Cardiac muscle cell (in vitro differentiated cells and primary cell): Measurements from ENCODE around the gene RSAD2. TPM values are rescaled to one million over a fixed set of nuclear protein-coding genes. Genes with fewer than 3 reads are reported as not detected.

Experiments
- DNase-seq, 2 donors: peaks; one replicate each; pipeline versions ENCODE4 v3.0.0 to v3.0.0-alpha.2; 2010 to 2017; ENCODE audit warnings: low read depth in 1 of 2, low spot score in 1 of 2
- H3K27ac ChIP-seq: fragments of 200-600 bp; sonication (generic); 2 replicates; pipeline ENCODE4 v1.5.1; 2016
- H3K27me3 ChIP-seq: fragments of 200-600 bp; sonication (generic); 2 replicates; pipeline ENCODE4 v1.6.0; 2016; ENCODE audit warnings: control low read depth
- H3K36me3 ChIP-seq: fragments of 200-600 bp; sonication (generic); 2 replicates; pipeline ENCODE4 v1.5.1; 2016; ENCODE audit warnings: control low read depth
- H3K4me1 ChIP-seq: fragments of 200-600 bp; sonication (generic); 2 replicates; pipeline ENCODE4 v1.8.1; 2017; ENCODE audit warnings: low read depth, mild to moderate bottlenecking, mixed run types
- H3K4me3 ChIP-seq: fragments of 200-600 bp; sonication (generic); 2 replicates; pipeline ENCODE4 v1.5.1; 2016; ENCODE audit warnings: mild to moderate bottlenecking
- H3K9me3 ChIP-seq: fragments of 200-600 bp; sonication (generic); 2 replicates; pipeline ENCODE4 v1.5.1; 2017; ENCODE audit warnings: low read depth, mild to moderate bottlenecking, control low read depth
- CTCF ChIP-seq: IDR thresholded peaks from 2 replicates; pipeline ENCODE4 v1.5.1; 2012; ENCODE audit warnings: low read depth, mild to moderate bottlenecking, low read length
- polyA plus RNA-seq: library from polyadenylated mRNA; unstranded; fragments of >200 nt; fragmentation: Nextera tagmentation; extraction: Ambion mirVana; gene quantifications from 2 replicates; pipeline ENCODE4 v1.2.1, GENCODE V29; 2016
- total RNA-seq: library from RNA; depleted of rRNA; stranded (reverse); fragments of >200 nt; gene quantifications from 2 replicates; pipeline ENCODE4 v1.2.3, GENCODE V29; 2016

RSAD2 gene
- total and polyA plus RNA-seq, 2 experiments from 2014 or later: 0.12 to 0.65 TPM

- H3K9me3 ChIP-seq: no peaks in the 10 kb centered on the region
- no peak overlapping the region for H3K27ac ChIP-seq
- H3K4me3 ChIP-seq: no peak overlapping the region
- H3K4me1 ChIP-seq: no peaks in the 10 kb centered on the region
- H3K27me3 ChIP-seq: no peaks in the 10 kb centered on the region
- no peak for DNase-seq
- TF ChIP-seq CTCF: no peak
- no peaks in the 10 kb centered on the region for H3K36me3 ChIP-seq
These were observed 31.7 kb upstream of the RSAD2 start for GRCh38 chr2:6845903-6846302.

GRCh38 chr2:6846540-6846939 lies 31.0 kb upstream of the RSAD2 start:
- Histone ChIP-seq H3K27me3 (no peaks in the 10 kb centered on the region), H3K36me3 (no peaks in the 10 kb centered on the region), H3K4me3 (no peak overlapping the region), H3K27ac (no peak overlapping the region), H3K9me3 (no peaks in the 10 kb centered on the region), H3K4me1 (no peaks in the 10 kb centered on the region)
- DNase-seq: no peak
- no peak for TF ChIP-seq CTCF

- no peak for TF ChIP-seq CTCF
- no peaks in the 10 kb centered on the region for H3K36me3 ChIP-seq
- DNase-seq: no peak
- no peak overlapping the region for H3K27ac ChIP-seq
- no peaks in the 10 kb centered on the region for H3K27me3 ChIP-seq
- H3K9me3 ChIP-seq: no peaks in the 10 kb centered on the region
- H3K4me1 ChIP-seq: no peaks in the 10 kb centered on the region
- no peak overlapping the region for H3K4me3 ChIP-seq
These were observed 30.5 kb upstream of the RSAD2 start for GRCh38 chr2:6846967-6847681.

GRCh38 chr2:6852195-6852594 lies 25.4 kb upstream of the RSAD2 start:
- Histone ChIP-seq H3K4me1 (no peaks in the 10 kb centered on the region), H3K27ac (no peak overlapping the region), H3K4me3 (no peak overlapping the region), H3K9me3 (no peaks in the 10 kb centered on the region), H3K27me3 (no peaks in the 10 kb centered on the region), H3K36me3 (no peaks in the 10 kb centered on the region)
- TF ChIP-seq CTCF: no peak
- DNase-seq: no peak

GRCh38 chr2:6854416-6854815 lies 23.2 kb upstream of the RSAD2 start:
- H3K27ac ChIP-seq: no peak overlapping the region
- no peak for TF ChIP-seq CTCF
- DNase-seq: no peak
- H3K4me1 ChIP-seq: no peaks in the 10 kb centered on the region
- H3K36me3 ChIP-seq: no peaks in the 10 kb centered on the region
- no peaks in the 10 kb centered on the region for H3K27me3 ChIP-seq
- no peaks in the 10 kb centered on the region for H3K9me3 ChIP-seq
- no peak overlapping the region for H3K4me3 ChIP-seq
